Muscle of arm (tissue), 12 donors: ENCODE data around the gene TAL1. TPM values are rescaled to one million over a fixed set of nuclear protein-coding genes. Genes with fewer than 3 reads are reported as not detected.

Experiments
- DNase-seq: peaks from one replicate; pipeline ENCODE4 v3.0.0-alpha.2; 2013
- polyA plus RNA-seq, 12 donors: library from polyadenylated mRNA; unstranded; fragments of 120-200 nt; gene quantifications; one replicate each; pipeline ENCODE4 v1.2.1, GENCODE V29; 2013; ENCODE audit not compliant: insufficient read length in 12 of 12

Gene TAL1
- polyA plus RNA-seq, 12 donors: 2.2 to 4.8 (median 3.6) TPM; not detected in 1

- no peak for DNase-seq
These were observed 1.9 kb downstream of the TAL1 start for GRCh38 chr1:47229886-47230691.

- DNase-seq: no peak
These were observed 2.8 kb downstream of the TAL1 start for GRCh38 chr1:47229031-47229885.

GRCh38 chr1:47228644-47229030 lies 3.4 kb downstream of the TAL1 start:
- DNase-seq: no peak

- DNase-seq: no peak
These were observed 4.4 kb downstream of the TAL1 start for GRCh38 chr1:47227341-47228232.

GRCh38 chr1:47226839-47227215 lies 5.2 kb downstream of the TAL1 start:
- DNase-seq: no peak

GRCh38 chr1:47226121-47226838 lies 5.7 kb downstream of the TAL1 start:
- no peak for DNase-seq

- no peak for DNase-seq
These were observed 6.5 kb downstream of the TAL1 start for GRCh38 chr1:47225430-47226100.

GRCh38 chr1:47224676-47225399 lies 7.2 kb downstream of the TAL1 start:
- no peak for DNase-seq

- no peak for DNase-seq
These were observed 7.9 kb downstream of the TAL1 start for GRCh38 chr1:47223921-47224675.

GRCh38 chr1:47223174-47223920 lies 8.7 kb downstream of the TAL1 start:
- DNase-seq: no peak

GRCh38 chr1:47222476-47222875 lies 9.5 kb downstream of the TAL1 start:
- no peak for DNase-seq

- no peak for DNase-seq
These were observed 12.3 kb downstream of the TAL1 start for GRCh38 chr1:47219590-47220220.

- no peak for DNase-seq
These were observed 13.0 kb downstream of the TAL1 start for GRCh38 chr1:47219001-47219400.

GRCh38 chr1:47216278-47217059 lies 15.6 kb downstream of the TAL1 start:
- no peak for DNase-seq

GRCh38 chr1:47215713-47216112 lies 16.3 kb downstream of the TAL1 start:
- DNase-seq: no peak

GRCh38 chr1:47214549-47214948 lies 17.5 kb downstream of the TAL1 start:
- DNase-seq: no peak
